ENCODE measurements around the gene ATP6V0C.

Gene ATP6V0C

GRCh38 chr16:2495041-2495440 is 18.7 kb upstream of the ATP6V0C start:
- DNase-seq (ENCODE audit: low read depth), result no peak
- TF ChIP-seq CTCF (IDR thresholded peaks at IDR 0.05; ENCODE audit: low read depth, low read length, missing control alignments), result no peak
- H3K4me3 ChIP-seq (ENCODE audit: low read depth, low read length), result no peak overlapping the region

GRCh38 chr16:2496223-2497115 is 17.3 kb upstream of the ATP6V0C start:
- no peak for TF ChIP-seq CTCF (IDR thresholded peaks at IDR 0.05; ENCODE audit: low read depth, low read length, missing control alignments)
- no peak for DNase-seq (ENCODE audit: low read depth)
- H3K4me3 ChIP-seq (ENCODE audit: low read depth, low read length), result no peak overlapping the region

- no peak for DNase-seq (ENCODE audit: low read depth)
- no peak overlapping the region for H3K4me3 ChIP-seq (ENCODE audit: low read depth, low read length)
- TF ChIP-seq CTCF (IDR thresholded peaks at IDR 0.05; ENCODE audit: low read depth, low read length, missing control alignments), result no peak
Measured at GRCh38 chr16:2497116-2497630, 16.6 kb upstream of the ATP6V0C start.

- no peak overlapping the region for H3K4me3 ChIP-seq (ENCODE audit: low read depth, low read length)
- no peak for DNase-seq (ENCODE audit: low read depth)
- TF ChIP-seq CTCF (IDR thresholded peaks at IDR 0.05; ENCODE audit: low read depth, low read length, missing control alignments), result no peak
Measured at GRCh38 chr16:2497695-2498484, 15.9 kb upstream of the ATP6V0C start.

GRCh38 chr16:2498531-2499253 is 15.1 kb upstream of the ATP6V0C start:
- no peak overlapping the region for H3K4me3 ChIP-seq (ENCODE audit: low read depth, low read length)
- no peak for DNase-seq (ENCODE audit: low read depth)
- TF ChIP-seq CTCF (IDR thresholded peaks at IDR 0.05; ENCODE audit: low read depth, low read length, missing control alignments), result no peak

- no peak overlapping the region for H3K4me3 ChIP-seq (ENCODE audit: low read depth, low read length)
- TF ChIP-seq CTCF (IDR thresholded peaks at IDR 0.05; ENCODE audit: low read depth, low read length, missing control alignments), result no peak
- no peak for DNase-seq (ENCODE audit: low read depth)
Measured at GRCh38 chr16:2499454-2499853, 14.3 kb upstream of the ATP6V0C start.
